Right lobe of liver (tissue), 6 donors: ENCODE results near the gene DHDDS. TPM values are rescaled to one million over a fixed set of nuclear protein-coding genes. Genes with fewer than 3 reads are reported as not detected.

ENCODE experiments used
- ATAC-seq, 4 donors: fragments of 200-7000 bp; cut with Tn5 transposase; one replicate each; pipeline ENCODE4 v1.9.1; 2020; ENCODE audit warnings: mild to moderate bottlenecking in 4 of 4, moderate library complexity in 4 of 4
- DNase-seq, 3 donors: peaks; one replicate each; pipeline ENCODE4 v3.0.0-alpha.2; 2020
- H3K27ac ChIP-seq, 3 donors: fragments of 200-600 bp; one replicate each; pipeline ENCODE4 v1.8.0; 2022
- H3K27me3 ChIP-seq, 2 donors: fragments of 200-600 bp; one replicate each; pipeline ENCODE4 v1.8.0; 2022
- H3K36me3 ChIP-seq, 4 donors: fragments of 200-600 bp; sonication (generic) in 1 of 4; one replicate each; pipeline versions ENCODE4 v1.5.1 to v1.8.0; 2017 to 2022; ENCODE audit warnings: control low read depth in 1 of 4
- H3K4me1 ChIP-seq, 4 donors: fragments of 200-600 bp; sonication (generic) in 1 of 4; one replicate each; pipeline versions ENCODE4 v1.5.1 to v1.8.0; 2017 to 2022; ENCODE audit warnings: control low read depth in 1 of 4
- H3K4me3 ChIP-seq, 3 donors: fragments of 200-600 bp; one replicate each; pipeline ENCODE4 v1.8.0; 2022
- H3K9me3 ChIP-seq, 4 donors: fragments of 200-600 bp; sonication (generic) in 1 of 4; one replicate each; pipeline versions ENCODE4 v1.5.1 to v1.8.0; 2017 to 2022; ENCODE audit warnings: control low read depth in 1 of 4
- POLR2A ChIP-seq: fragments of 450-650 bp; IDR thresholded peaks from one replicate; pipeline ENCODE4 v1.6.1; 2017; ENCODE audit warnings: antibody characterized with exemption, mild to moderate bottlenecking
- WGBS: methylation state at CpG from one replicate; pipeline ENCODE4 v1.1.6; 2018; ENCODE audit warnings: low coverage, low lambda C conversion rate; ENCODE audit not compliant: insufficient coverage; ENCODE audit errors: missing lambda C conversion rate; 5-methylcytosine and 5-hydroxymethylcytosine counted together
- intact Hi-C, 2 donors: fragments of 100-400 bp; cut with DNase I; formaldehyde crosslinking; loops; one replicate each; pipeline versions ENCODE4 v1.11.2 to v1.14.1; 2022
- total RNA-seq, 6 experiments: library from RNA; depleted of rRNA in 2 of 6; stranded (reverse); fragments of >200 nt in 2 of 6; fragmentation: NEBNext Ultra II Directional in 3 of 6; extraction: Animal tissue kit (Norgen Biotek cat#: 25700) in 3 of 6; gene quantifications; one replicate each; pipeline versions ENCODE4 v1.1.0 to v1.2.4, GENCODE V29; 2016 to 2023
- TF ChIP-seq, protein P1 (sequence below), 4 donors: fragments of 200-600 bp in 3 of 4; fragments of 450-650 bp in 1 of 4; IDR thresholded peaks; one replicate each; pipeline versions ENCODE4 v1.5.1 to v1.8.0; 2016 to 2022; ENCODE audit warnings: antibody characterized with exemption in 4 of 4, mild to moderate bottlenecking in 2 of 4
- donor health status: DM: no; HTN: yes; CAD: no.
- donor health status: DM: no; HTN: no; CAD: no.
- donor health status: DM: no; HTN: no; CAD: no.
- donor health status: DM: no; HTN: yes; CAD: no.
- donor health status: DM: no; HTN: yes; CAD: no.

DHDDS gene
- total RNA-seq, 6 experiments from 2014 or later: 20.0 to 48.6 (median 24.9) TPM

DNA sequence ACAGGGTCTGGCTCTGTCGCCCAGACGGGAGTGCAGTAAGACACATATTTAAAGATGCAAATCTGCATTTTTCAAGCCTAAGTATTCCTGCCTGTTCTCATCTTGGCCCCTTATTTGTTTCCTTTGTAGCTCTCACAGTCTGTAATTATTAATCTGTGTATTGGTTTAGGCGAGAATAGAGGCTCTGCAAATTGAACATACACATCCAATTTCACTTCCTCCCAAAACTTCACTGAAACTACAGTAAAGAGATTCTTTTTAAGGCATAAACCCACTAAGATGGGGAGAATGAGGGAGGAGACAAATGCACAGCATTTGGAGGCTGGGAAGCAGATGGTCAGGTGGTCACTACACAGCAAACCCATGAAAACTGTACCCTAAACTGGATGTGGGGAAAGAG lies 61.1 kb downstream of the DHDDS start:
- H3K27me3 ChIP-seq: no peaks in the 10 kb centered on the region
- no peak for ATAC-seq
- H3K4me1 ChIP-seq: no peaks in the 10 kb centered on the region
- no peak for DNase-seq
- TF ChIP-seq, protein P1, sequence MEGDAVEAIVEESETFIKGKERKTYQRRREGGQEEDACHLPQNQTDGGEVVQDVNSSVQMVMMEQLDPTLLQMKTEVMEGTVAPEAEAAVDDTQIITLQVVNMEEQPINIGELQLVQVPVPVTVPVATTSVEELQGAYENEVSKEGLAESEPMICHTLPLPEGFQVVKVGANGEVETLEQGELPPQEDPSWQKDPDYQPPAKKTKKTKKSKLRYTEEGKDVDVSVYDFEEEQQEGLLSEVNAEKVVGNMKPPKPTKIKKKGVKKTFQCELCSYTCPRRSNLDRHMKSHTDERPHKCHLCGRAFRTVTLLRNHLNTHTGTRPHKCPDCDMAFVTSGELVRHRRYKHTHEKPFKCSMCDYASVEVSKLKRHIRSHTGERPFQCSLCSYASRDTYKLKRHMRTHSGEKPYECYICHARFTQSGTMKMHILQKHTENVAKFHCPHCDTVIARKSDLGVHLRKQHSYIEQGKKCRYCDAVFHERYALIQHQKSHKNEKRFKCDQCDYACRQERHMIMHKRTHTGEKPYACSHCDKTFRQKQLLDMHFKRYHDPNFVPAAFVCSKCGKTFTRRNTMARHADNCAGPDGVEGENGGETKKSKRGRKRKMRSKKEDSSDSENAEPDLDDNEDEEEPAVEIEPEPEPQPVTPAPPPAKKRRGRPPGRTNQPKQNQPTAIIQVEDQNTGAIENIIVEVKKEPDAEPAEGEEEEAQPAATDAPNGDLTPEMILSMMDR (IDR thresholded peaks at IDR 0.05): no peak
- TF ChIP-seq POLR2A: no peak
- H3K36me3 ChIP-seq: no peaks in the 10 kb centered on the region
- intact Hi-C loops: no loop called here
- WGBS: 56% methylated on average over 3 of the region's 3 CpGs
- H3K4me3 ChIP-seq: no peak overlapping the region
- H3K27ac ChIP-seq: no peak overlapping the region
- H3K9me3 ChIP-seq: no peaks in the 10 kb centered on the region

DNA sequence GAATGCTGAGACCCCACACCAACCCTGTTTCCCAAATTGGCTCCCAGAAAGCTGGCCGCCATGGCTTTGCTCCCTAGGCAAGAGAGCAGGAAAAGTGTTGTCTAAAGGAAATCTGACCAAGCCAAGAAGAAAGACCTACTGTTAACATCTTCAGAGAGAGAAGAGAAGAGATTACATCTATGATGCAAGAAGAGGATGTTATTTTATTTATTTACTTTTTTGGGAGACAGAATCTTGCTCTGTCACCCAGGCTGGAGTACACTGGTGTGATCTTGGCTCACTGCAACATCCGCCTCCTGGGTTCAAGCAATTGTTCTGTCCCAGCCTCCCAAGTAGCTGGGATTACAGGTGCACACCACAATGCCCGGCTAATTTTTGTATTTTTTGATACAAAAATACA lies 61.8 kb downstream of the DHDDS start:
- Histone ChIP-seq H3K27ac (no peak overlapping the region), H3K9me3 (no peaks in the 10 kb centered on the region), H3K4me3 (no peak overlapping the region), H3K36me3 (no peaks in the 10 kb centered on the region), H3K4me1 (no peaks in the 10 kb centered on the region), H3K27me3 (no peaks in the 10 kb centered on the region)
- DNase-seq (no peak), ATAC-seq (no peak)
- WGBS: 80% methylated on average over 3 of the region's 3 CpGs
- intact Hi-C loops: no loop called here
- TF ChIP-seq, protein P1 (IDR thresholded peaks at IDR 0.05): no peak
- no peak for TF ChIP-seq POLR2A

DNA sequence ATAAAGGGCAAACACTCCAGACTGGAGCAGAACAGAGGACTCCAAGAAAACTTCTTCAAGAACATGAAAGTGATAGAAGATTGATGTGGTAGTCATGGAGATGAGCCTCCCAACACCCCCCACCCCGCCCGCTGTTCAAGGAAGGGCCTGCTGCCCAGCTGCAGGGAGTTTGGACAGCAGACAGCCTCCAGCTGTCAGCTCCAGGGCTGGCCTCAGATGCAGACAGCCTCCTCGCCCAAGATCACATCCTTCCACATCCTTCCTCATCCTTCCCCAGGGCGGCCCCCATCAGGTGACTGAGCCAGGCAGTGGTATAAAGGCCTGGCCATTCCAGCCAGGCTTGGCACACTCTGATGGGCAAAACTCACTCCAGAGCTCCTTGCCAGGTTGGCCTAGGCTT lies 64.7 kb downstream of the DHDDS start:
- 86% methylated on average over 2 of the region's 4 CpGs for WGBS
- no peak for TF ChIP-seq POLR2A
- TF ChIP-seq, protein P1 (IDR thresholded peaks at IDR 0.05): no peak
- Histone ChIP-seq H3K27me3 (no peaks in the 10 kb centered on the region), H3K9me3 (no peaks in the 10 kb centered on the region), H3K4me1 (peaks cover 0 to 7% (median 2%) of the 10 kb centered on the region in 4 donors), H3K36me3 (no peaks in the 10 kb centered on the region), H3K27ac (no peak overlapping the region), H3K4me3 (no peak overlapping the region)
- intact Hi-C loops: no loop called here
- no peak for ATAC-seq
- no peak for DNase-seq

DNA sequence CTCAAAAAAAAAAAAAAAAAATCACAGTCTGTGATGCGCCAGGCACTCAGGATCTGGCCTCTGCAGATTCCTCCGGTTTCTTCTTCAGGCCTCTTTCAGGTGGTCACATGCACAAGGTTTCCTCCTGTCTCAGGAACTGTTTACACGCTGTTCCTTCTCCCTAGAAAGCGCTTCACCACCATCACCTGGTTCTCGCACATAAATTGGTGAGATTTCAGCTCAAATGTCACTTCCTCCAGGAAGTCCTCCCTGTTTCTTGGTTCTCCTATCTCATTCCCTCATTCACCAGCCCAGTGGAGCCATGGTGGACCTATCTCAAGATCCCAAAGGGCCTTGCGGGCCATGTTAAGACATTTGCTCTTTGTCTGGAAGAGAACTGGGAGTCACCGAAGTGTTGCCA lies 66.8 kb downstream of the DHDDS start:
- Histone ChIP-seq H3K4me1 (peaks cover 0 to 9% (median 2%) of the 10 kb centered on the region in 4 donors), H3K36me3 (no peaks in the 10 kb centered on the region), H3K4me3 (no peak overlapping the region), H3K9me3 (no peaks in the 10 kb centered on the region), H3K27me3 (no peaks in the 10 kb centered on the region), H3K27ac (no peak overlapping the region)
- no peak for ATAC-seq
- intact Hi-C loops: no loop called here
- TF ChIP-seq, protein P1 (IDR thresholded peaks at IDR 0.05): no peak
- TF ChIP-seq POLR2A: no peak
- DNase-seq: no peak
- WGBS: 94% methylated on average over 5 of the region's 7 CpGs
